ENCODE measurements around the gene DNASE1. TPM values are rescaled to one million over a fixed set of nuclear protein-coding genes. Genes with fewer than 3 reads are reported as not detected.

Gene DNASE1
- total and polyA plus RNA-seq, 4 donors: 0.77 to 11.6 (median 6.2) TPM

DNA sequence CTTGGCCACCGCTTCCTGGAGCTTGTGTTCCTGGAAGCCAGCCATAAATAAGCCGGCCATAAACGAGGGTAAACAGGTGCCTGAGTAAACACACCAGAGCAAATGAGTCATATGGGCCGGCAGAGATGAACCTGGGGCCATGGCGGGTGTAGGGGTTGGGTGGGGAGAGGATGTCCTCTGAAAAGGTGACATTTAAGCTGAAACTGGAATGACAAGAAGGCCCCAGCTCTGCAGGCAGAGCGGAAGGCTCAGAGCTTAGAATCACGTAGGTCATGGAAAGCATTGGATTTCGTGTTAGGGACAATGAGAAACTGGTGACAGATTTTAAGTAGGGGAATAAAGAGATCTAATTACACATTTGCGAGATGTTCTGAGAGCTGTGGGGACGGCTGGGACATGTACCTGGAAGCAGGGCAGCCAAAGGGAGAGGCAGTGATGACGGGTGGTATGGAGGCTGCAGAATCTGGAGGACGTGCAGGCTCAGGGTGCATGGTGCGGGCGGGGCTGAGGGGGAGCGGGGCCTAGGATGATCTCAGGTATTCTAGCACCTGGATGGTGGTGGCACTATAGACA is 8.1 kb upstream of the DNASE1 start (continued):
- TF ChIP-seq JUND (IDR thresholded peaks at IDR 0.05) (peak; percentile 67 to 79), FOXA1 (IDR thresholded peaks at IDR 0.05) (peak; percentile 46), GABPA (IDR thresholded peaks at IDR 0.05 in 1 of 2, conservative IDR thresholded peaks at IDR 0.05 in 1 of 2) (no peak), YY1 (IDR thresholded peaks at IDR 0.05) (peak; percentile 20)

GRCh38 chr16:3650631-3651265 is 3.7 kb upstream of the DNASE1 start:
- H3K4me3 ChIP-seq (ENCODE audit: low read depth in 1 of 3, low read length in 3 of 3): no peak overlapping the region
- H3K27ac ChIP-seq (ENCODE audit: low read depth in 1 of 2, low read length in 2 of 2): no peak overlapping the region
- peaks cover 0 to 5% (median 1%) of the 10 kb centered on the region in 4 donors for H3K4me1 ChIP-seq (ENCODE audit: control insufficient read depth in 4 of 4, insufficient read depth in 4 of 4, low read length in 3 of 4)
- H3K9ac ChIP-seq (ENCODE audit: low read depth in 1 of 2, low read length in 2 of 2): no peak overlapping the region
- H3K9me3 ChIP-seq (ENCODE audit: control insufficient read depth in 4 of 4, low read length in 3 of 4): no peaks in the 10 kb centered on the region
- H3K27me3 ChIP-seq (ENCODE audit: control insufficient read depth in 4 of 4, insufficient read depth in 4 of 4, low read length in 3 of 4): no peaks in the 10 kb centered on the region
- DNase-seq (ENCODE audit: low spot score): no peak
- H3K36me3 ChIP-seq (ENCODE audit: control insufficient read depth in 4 of 4, insufficient read depth in 3 of 4, low read depth in 1 of 4, low read length in 3 of 4): peaks cover 0 to 8% (median 0%) of the 10 kb centered on the region in 4 donors
- TF ChIP-seq EGR1 (IDR thresholded peaks at IDR 0.05; ENCODE audit: low read depth in 2 of 2): no peak
- no peak for TF ChIP-seq ZBTB33 (IDR thresholded peaks at IDR 0.05)
- no peak for TF ChIP-seq FOXA1 (IDR thresholded peaks at IDR 0.05)
- TF ChIP-seq SP1 (IDR thresholded peaks at IDR 0.05): no peak
- TF ChIP-seq FOXA2 (IDR thresholded peaks at IDR 0.05): no peak
- 93% methylated on average over 13 of the region's 13 CpGs for WGBS

DNA sequence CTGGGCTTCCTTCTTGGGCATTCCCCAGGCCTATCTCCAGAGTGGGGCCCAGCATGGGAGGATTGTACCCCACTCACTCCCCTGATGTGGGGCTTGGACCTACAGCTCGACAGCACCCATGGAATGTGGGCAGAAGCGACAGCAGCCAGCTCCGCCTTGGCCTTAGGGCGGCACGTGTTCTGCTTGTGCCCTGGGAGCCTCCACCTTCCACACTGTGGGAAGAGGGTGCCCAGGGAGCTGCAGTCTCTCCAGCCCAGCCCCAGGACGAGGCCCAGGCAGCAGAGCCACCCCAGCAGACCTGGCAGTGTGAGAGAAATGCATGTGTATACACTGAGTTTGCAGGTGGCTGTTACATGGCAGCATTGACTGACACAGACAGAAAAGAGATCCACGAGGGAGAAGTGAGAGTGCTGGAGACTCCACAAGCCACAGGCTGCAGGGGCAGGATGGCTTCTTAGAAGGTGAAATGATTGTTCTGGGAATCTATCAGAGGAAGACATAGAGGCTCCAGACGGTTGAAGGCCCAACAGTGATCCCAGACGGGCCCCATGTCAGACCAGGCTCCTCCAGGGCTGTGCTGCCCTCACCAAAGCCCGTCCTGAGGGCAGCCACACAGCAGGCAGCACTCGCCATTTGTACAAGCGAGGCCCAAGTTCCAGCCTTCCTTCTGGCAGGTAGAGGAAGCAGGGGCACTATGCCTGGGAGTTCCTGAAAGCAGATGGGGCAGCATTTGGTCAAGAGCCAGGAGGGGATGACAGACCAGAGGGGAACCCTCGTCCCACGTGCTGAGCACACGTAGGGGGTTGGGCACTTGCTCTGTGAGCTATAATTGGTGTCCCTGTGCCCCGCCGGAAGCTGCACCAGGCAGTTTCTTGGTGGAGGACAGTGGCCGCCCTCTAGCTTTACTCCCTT is 2.8 kb upstream of the DNASE1 start:
- Histone ChIP-seq H3K9me3 (ENCODE audit: control insufficient read depth in 4 of 4, low read length in 3 of 4) (no peaks in the 10 kb centered on the region), H3K4me1 (ENCODE audit: control insufficient read depth in 4 of 4, insufficient read depth in 4 of 4, low read length in 3 of 4) (no peaks in the 10 kb centered on the region), H3K27ac (ENCODE audit: low read depth in 1 of 2, low read length in 2 of 2) (no peak overlapping the region), H3K36me3 (ENCODE audit: control insufficient read depth in 4 of 4, insufficient read depth in 3 of 4, low read depth in 1 of 4, low read length in 3 of 4) (peaks cover 0 to 14% (median 3%) of the 10 kb centered on the region in 4 donors), H3K9ac (ENCODE audit: low read depth in 1 of 2, low read length in 2 of 2) (no peak overlapping the region), H3K4me3 (ENCODE audit: low read depth in 1 of 3, low read length in 3 of 3) (no peak overlapping the region), H3K27me3 (ENCODE audit: control insufficient read depth in 4 of 4, insufficient read depth in 4 of 4, low read length in 3 of 4) (no peaks in the 10 kb centered on the region)
- DNase-seq (ENCODE audit: low spot score): peak; percentile 29
- 88% methylated on average over 18 of the region's 18 CpGs for WGBS
- TF ChIP-seq FOXA2 (IDR thresholded peaks at IDR 0.05) (no peak), RXRA (IDR thresholded peaks at IDR 0.05) (no peak), FOXA1 (IDR thresholded peaks at IDR 0.05) (no peak), HNF4A (conservative IDR thresholded peaks at IDR 0.05) (no peak), ATF3 (IDR thresholded peaks at IDR 0.05) (no peak), YY1 (IDR thresholded peaks at IDR 0.05) (no peak), TAF1 (conservative IDR thresholded peaks at IDR 0.05) (no peak), HNF4G (IDR thresholded peaks at IDR 0.05) (no peak), GABPA (IDR thresholded peaks at IDR 0.05 in 1 of 2, conservative IDR thresholded peaks at IDR 0.05 in 1 of 2) (no peak), JUND (IDR thresholded peaks at IDR 0.05) (no peak), EGR1 (IDR thresholded peaks at IDR 0.05; ENCODE audit: low read depth in 2 of 2) (no peak), ZBTB33 (IDR thresholded peaks at IDR 0.05) (no peak), SP1 (IDR thresholded peaks at IDR 0.05) (no peak), RAD21 (IDR thresholded peaks at IDR 0.05) (no peak), NR2F2 (IDR thresholded peaks at IDR 0.05) (no peak), REST (IDR thresholded peaks at IDR 0.05) (no peak)
- TF ChIP-seq, protein P1, sequence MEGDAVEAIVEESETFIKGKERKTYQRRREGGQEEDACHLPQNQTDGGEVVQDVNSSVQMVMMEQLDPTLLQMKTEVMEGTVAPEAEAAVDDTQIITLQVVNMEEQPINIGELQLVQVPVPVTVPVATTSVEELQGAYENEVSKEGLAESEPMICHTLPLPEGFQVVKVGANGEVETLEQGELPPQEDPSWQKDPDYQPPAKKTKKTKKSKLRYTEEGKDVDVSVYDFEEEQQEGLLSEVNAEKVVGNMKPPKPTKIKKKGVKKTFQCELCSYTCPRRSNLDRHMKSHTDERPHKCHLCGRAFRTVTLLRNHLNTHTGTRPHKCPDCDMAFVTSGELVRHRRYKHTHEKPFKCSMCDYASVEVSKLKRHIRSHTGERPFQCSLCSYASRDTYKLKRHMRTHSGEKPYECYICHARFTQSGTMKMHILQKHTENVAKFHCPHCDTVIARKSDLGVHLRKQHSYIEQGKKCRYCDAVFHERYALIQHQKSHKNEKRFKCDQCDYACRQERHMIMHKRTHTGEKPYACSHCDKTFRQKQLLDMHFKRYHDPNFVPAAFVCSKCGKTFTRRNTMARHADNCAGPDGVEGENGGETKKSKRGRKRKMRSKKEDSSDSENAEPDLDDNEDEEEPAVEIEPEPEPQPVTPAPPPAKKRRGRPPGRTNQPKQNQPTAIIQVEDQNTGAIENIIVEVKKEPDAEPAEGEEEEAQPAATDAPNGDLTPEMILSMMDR (IDR thresholded peaks at IDR 0.05; ENCODE audit: low read depth, low read length, missing input control): no peak
